ENCODE data around the gene LOXL4.

Gene LOXL4

GRCh38 chr10:98267894-98268693 lies at the start of gene LOXL4:
LOXL4 (minus strand) TSS chr10:98268194; CDS start chr10:98263019, 5,175 bp downstream.
- no peak for DNase-seq (ENCODE audit: low read depth)

GRCh38 chr10:98316661-98317060 lies 48.7 kb upstream of the LOXL4 start:
- no peak for DNase-seq (ENCODE audit: low read depth)

GRCh38 chr10:98316170-98316569 lies 48.2 kb upstream of the LOXL4 start:
- no peak for DNase-seq (ENCODE audit: low read depth)

- DNase-seq (ENCODE audit: low read depth) = no peak
Measured at GRCh38 chr10:98314532-98315284, 46.7 kb upstream of the LOXL4 start.

- DNase-seq (ENCODE audit: low read depth) = no peak
Measured at GRCh38 chr10:98313598-98313997, 45.6 kb upstream of the LOXL4 start.

- no peak for DNase-seq (ENCODE audit: low read depth)
Measured at GRCh38 chr10:98312822-98313221, 44.8 kb upstream of the LOXL4 start.

GRCh38 chr10:98312349-98312748 lies 44.4 kb upstream of the LOXL4 start:
- DNase-seq (ENCODE audit: low read depth) = no peak

GRCh38 chr10:98310701-98311100 lies 42.7 kb upstream of the LOXL4 start:
- DNase-seq (ENCODE audit: low read depth) = no peak

- DNase-seq (ENCODE audit: low read depth) = no peak
Measured at GRCh38 chr10:98309366-98310355, 41.7 kb upstream of the LOXL4 start.

- DNase-seq (ENCODE audit: low read depth) = no peak
Measured at GRCh38 chr10:98308669-98309365, 40.8 kb upstream of the LOXL4 start.

GRCh38 chr10:98307916-98308541 lies 40.0 kb upstream of the LOXL4 start:
- no peak for DNase-seq (ENCODE audit: low read depth)

- no peak for DNase-seq (ENCODE audit: low read depth)
Measured at GRCh38 chr10:98306501-98306900, 38.5 kb upstream of the LOXL4 start.

GRCh38 chr10:98303569-98303968 lies 35.6 kb upstream of the LOXL4 start:
- DNase-seq (ENCODE audit: low read depth) = no peak

GRCh38 chr10:98302741-98303365 lies 34.9 kb upstream of the LOXL4 start:
- no peak for DNase-seq (ENCODE audit: low read depth)

- DNase-seq (ENCODE audit: low read depth) = no peak
Measured at GRCh38 chr10:98301664-98302319, 33.8 kb upstream of the LOXL4 start.

- no peak for DNase-seq (ENCODE audit: low read depth)
Measured at GRCh38 chr10:98300526-98301229, 32.7 kb upstream of the LOXL4 start.

- no peak for DNase-seq (ENCODE audit: low read depth)
Measured at GRCh38 chr10:98299341-98299740, 31.3 kb upstream of the LOXL4 start.

- DNase-seq (ENCODE audit: low read depth) = no peak
Measured at GRCh38 chr10:98296524-98296923, 28.5 kb upstream of the LOXL4 start.

GRCh38 chr10:98295907-98296306 lies 27.9 kb upstream of the LOXL4 start:
- no peak for DNase-seq (ENCODE audit: low read depth)
